Measurements from ENCODE around the gene ZNF331.

ZNF331 gene

GRCh38 chr19:53571339-53571738 is 33.4 kb downstream of the ZNF331 start:
- no peak for DNase-seq (ENCODE audit: low read depth, low spot score)

GRCh38 chr19:53576941-53577653 is 39.2 kb downstream of the ZNF331 start:
- no peak for DNase-seq (ENCODE audit: low read depth, low spot score)

- no peak for DNase-seq (ENCODE audit: low read depth, low spot score)
These were observed 40.0 kb downstream of the ZNF331 start for GRCh38 chr19:53577968-53578367.

- DNase-seq (ENCODE audit: low read depth, low spot score) = no peak
These were observed 41.6 kb downstream of the ZNF331 start for GRCh38 chr19:53579518-53579917.

GRCh38 chr19:53580871-53581835 is 43.2 kb downstream of the ZNF331 start:
- DNase-seq (ENCODE audit: low read depth, low spot score) = no peak

- DNase-seq (ENCODE audit: low read depth, low spot score) = no peak
These were observed 43.9 kb downstream of the ZNF331 start for GRCh38 chr19:53581871-53582279.

- DNase-seq (ENCODE audit: low read depth, low spot score) = no peak
These were observed 45.2 kb downstream of the ZNF331 start for GRCh38 chr19:53583181-53583580.

- DNase-seq (ENCODE audit: low read depth, low spot score) = no peak
These were observed 48.3 kb downstream of the ZNF331 start for GRCh38 chr19:53586277-53586691.

- DNase-seq (ENCODE audit: low read depth, low spot score) = no peak
These were observed 57.0 kb downstream of the ZNF331 start for GRCh38 chr19:53594811-53595509.

GRCh38 chr19:53595510-53595867 is 57.5 kb downstream of the ZNF331 start:
- DNase-seq (ENCODE audit: low read depth, low spot score) = no peak

- DNase-seq (ENCODE audit: low read depth, low spot score) = no peak
These were observed 58.1 kb downstream of the ZNF331 start for GRCh38 chr19:53596056-53596455.

- no peak for DNase-seq (ENCODE audit: low read depth, low spot score)
These were observed 59.1 kb downstream of the ZNF331 start for GRCh38 chr19:53597023-53597422.

- DNase-seq (ENCODE audit: low read depth, low spot score) = no peak
These were observed 60.4 kb downstream of the ZNF331 start for GRCh38 chr19:53598361-53598760.

GRCh38 chr19:53600217-53600616 is 62.3 kb downstream of the ZNF331 start:
- DNase-seq (ENCODE audit: low read depth, low spot score) = no peak

GRCh38 chr19:53606031-53606430 is 68.1 kb downstream of the ZNF331 start:
- no peak for DNase-seq (ENCODE audit: low read depth, low spot score)

GRCh38 chr19:53608381-53608780 is 70.4 kb downstream of the ZNF331 start:
- DNase-seq (ENCODE audit: low read depth, low spot score) = no peak

- DNase-seq (ENCODE audit: low read depth, low spot score) = no peak
These were observed 75.0 kb downstream of the ZNF331 start for GRCh38 chr19:53612762-53613526.

- DNase-seq (ENCODE audit: low read depth, low spot score) = no peak
These were observed 84.2 kb downstream of the ZNF331 start for GRCh38 chr19:53621885-53622740.

GRCh38 chr19:53624771-53625545 is 87.0 kb downstream of the ZNF331 start:
- no peak for DNase-seq (ENCODE audit: low read depth, low spot score)

GRCh38 chr19:53626486-53626885 is 88.5 kb downstream of the ZNF331 start:
- DNase-seq (ENCODE audit: low read depth, low spot score) = no peak
